ENCODE measurements around the gene PFKFB4. TPM values are rescaled to one million over a fixed set of nuclear protein-coding genes. Genes with fewer than 3 reads are reported as not detected.

PFKFB4 gene
- 1.4 and 6.6 TPM in 2 replicates for total RNA-seq

DNA sequence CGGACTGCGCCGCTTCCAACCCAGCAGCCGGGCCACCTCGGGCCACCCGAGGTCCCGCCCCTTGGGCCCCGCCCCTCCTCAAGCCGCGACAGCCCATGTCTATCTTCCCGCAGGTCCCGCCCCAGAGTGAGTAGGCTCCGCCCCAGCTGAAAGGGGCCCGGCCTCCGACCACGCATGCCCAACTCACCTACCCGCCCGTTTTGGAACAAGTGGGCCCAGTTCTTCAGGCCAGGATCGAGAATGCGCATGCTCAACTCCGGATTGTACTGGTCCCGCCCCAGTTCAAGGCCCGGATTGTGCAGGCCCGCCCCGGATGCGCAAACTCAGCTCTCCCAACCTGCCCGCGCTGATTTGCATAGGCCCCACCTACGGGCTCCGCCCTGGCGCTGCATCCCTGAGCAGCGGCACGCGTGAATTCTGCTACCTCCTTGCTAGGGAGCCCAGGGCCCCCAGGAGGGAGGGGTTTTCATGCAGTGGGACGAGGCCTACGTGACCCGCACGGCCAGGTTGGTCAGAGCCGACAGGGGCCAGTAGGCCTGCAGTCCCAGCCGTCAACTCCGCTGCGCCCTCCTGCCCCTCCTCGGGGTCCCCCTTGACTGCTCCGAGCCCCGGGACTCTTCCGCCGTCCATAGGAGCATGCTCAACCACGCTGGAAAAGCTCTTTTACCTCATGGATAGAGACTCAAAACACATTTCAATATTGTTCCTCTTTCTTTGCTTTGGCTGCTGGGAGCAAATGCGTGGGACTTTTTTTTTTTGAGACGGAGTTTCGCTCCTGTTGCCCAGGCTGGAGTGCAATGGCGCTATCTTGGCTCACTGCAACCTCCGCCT is at the start of gene PFKFB4:
TSS of gene PFKFB4 (minus strand) at position 8 of the 831 bp plus-strand sequence. CDS start 26 bp downstream, outside the sequence.

DNA sequence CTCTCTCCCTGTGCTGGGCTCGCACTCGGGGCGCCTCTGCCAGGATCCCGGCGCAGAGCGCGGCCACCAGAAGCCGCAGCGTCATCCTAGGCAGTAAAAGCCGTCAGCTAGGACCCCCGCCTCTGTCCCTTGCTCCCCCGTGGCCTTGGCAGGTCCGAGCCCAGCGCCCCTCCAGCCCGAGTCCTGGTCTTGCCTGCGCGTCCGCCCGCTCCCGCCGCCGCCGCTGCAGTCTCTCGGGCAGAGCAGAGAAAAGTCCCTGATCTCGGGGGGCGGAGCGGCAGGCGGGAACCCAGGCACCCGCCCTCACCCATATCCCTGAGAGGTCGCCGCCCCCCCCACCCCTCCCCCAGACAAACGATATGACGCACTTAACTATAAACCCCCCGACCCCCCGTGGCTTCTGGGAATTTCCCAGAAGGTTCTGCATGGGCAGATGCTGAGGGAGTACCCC is 38.5 kb upstream of the PFKFB4 start, which contains the start of gene COL7A1:
TSS of gene COL7A1 (minus strand) at position 255 of the 451 bp plus-strand sequence. CDS start at position 85, 170 bp downstream.

DNA sequence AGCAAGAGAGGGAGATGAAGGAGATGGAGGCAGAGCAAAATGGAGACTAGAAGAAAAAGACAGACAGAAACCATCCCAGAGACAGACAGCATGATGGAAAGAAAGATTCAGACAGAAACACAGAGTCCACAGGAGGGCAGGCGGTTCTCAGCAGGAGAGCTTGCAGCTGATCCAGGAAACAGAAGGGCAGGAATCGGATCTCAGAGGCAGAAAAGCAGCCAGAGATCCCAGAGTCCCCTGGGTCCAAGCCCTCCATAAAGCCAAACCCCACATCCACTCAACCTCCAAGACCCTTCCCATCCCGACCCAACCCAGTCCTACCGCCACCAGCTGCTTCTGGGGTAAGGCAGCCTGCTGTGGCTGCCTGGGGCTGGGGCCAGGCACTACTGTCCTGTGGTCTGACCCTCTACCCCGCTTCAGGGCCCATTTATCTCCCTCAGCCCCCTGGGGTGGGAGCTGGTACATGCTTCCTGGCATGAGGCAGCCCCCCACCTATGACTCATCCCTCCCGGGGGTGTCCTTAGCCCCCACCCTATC is 6.8 kb upstream of the PFKFB4 start, which contains the start of gene UCN2:
TSS of gene UCN2 (minus strand) at position 400 of the 537 bp plus-strand sequence. CDS start 657 bp downstream, outside the sequence.

DNA sequence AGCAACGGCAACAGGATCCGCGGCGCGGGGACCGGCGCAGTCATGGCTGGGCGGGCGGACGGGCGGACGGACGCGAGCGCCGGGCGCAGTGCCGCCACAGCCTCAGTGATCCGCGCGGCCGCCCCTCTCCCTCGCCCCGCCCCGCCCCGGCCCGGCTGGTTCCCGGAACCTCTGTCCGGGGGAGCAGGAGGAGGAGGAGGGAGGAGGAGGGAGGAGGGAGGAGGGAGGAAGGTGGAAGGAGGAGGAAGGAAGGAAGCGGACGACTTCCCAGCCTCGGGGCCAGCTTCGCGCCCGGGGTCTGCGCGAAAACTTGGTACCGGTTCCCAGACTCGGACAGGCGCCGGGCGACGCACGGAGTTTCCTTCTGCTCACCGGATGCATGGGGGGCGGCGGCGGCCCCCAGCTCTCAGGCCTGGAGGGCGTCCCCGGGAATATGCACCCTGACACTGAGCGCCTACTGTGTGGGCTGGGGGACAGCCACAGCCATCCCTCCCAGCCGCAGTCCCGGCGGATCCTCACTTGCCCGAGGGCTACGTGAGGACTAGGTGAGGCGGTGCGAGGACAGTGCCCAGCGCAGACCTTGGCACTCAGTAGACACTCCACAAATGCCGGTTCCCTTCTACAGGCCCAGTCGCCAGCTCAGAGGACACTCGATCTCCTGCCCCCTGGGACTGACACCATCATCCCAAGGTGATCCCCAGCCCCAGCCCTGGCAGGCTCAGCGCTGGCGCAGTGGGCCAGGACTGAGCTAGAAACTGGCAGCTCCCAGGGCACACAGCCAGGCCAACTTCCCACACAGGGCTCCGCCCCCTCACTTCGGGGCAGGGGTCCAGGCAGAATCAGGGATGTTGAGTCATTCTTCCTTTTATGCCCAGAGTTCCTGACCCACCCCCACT is 52.3 kb downstream of the PFKFB4 start, which contains the start of gene SHISA5:
TSS of gene SHISA5 (minus strand) at position 124 of the 896 bp plus-strand sequence. CDS start at position 44, 80 bp downstream.

Other genes starting within 250 kb of the PFKFB4 start
- not detected in 2 replicates for gene SPINK8, start 223.1 kb downstream of the PFKFB4 start, total RNA-seq
- gene FBXW12, start 184.6 kb downstream of the PFKFB4 start, total RNA-seq, result not detected in 2 replicates
- 22.6 and 24.9 TPM in 2 replicates for gene PLXNB1, start 126.7 kb downstream of the PFKFB4 start, total RNA-seq
- gene CCDC51, start 116.7 kb downstream of the PFKFB4 start, total RNA-seq, result 14.2 and 18.4 TPM in 2 replicates
- gene TMA7, start 116.5 kb downstream of the PFKFB4 start, total RNA-seq, result 350 and 477 TPM in 2 replicates
- gene ATRIP, start 110.1 kb downstream of the PFKFB4 start, total RNA-seq, result 6.6 and 7.6 TPM in 2 replicates
- gene SHISA5, start 52.6 kb downstream of the PFKFB4 start, total RNA-seq, result 118 and 125 TPM in 2 replicates
- gene UCN2, start 7.0 kb upstream of the PFKFB4 start, total RNA-seq, result 0.09 TPM in 1 of 2 replicates, not detected in the other
- 0.18 and 1.4 TPM in 2 replicates for gene COL7A1, start 38.5 kb upstream of the PFKFB4 start, total RNA-seq
- 300 and 343 TPM in 2 replicates for gene UQCRC1, start 52.8 kb upstream of the PFKFB4 start, total RNA-seq
- gene TMEM89, start 65.0 kb upstream of the PFKFB4 start, total RNA-seq, result not detected in 2 replicates
- gene SLC26A6, start 78.7 kb upstream of the PFKFB4 start, total RNA-seq, result 10.6 and 23.9 TPM in 2 replicates
- 0.18 and 0.47 TPM in 2 replicates for gene CELSR3, start 106.1 kb upstream of the PFKFB4 start, total RNA-seq
- gene NCKIPSD, start 129.1 kb upstream of the PFKFB4 start, total RNA-seq, result 4.7 and 6.9 TPM in 2 replicates
- gene IP6K2, start 160.4 kb upstream of the PFKFB4 start, total RNA-seq, result 55.1 and 57.7 TPM in 2 replicates

Data from endothelial cell of coronary artery (primary cell).